GM21390 (cell line): Measurements from ENCODE around the gene MC1R.
A peak's percentile ranks its signal among the peaks of the same experiment; 100 is the strongest.
"Not testable (repeated sequence)": the region's sequence is repeated elsewhere in the genome, so short reads cannot be mapped to it uniquely, and the experiment has no call there.

ENCODE experiments used
- ATAC-seq: cut with Tn5 transposase; IDR thresholded peaks from one replicate; pipeline ENCODE4 v1.9.1; 2021; ENCODE audit not compliant: unreplicated experiment

The MC1R gene

DNA sequence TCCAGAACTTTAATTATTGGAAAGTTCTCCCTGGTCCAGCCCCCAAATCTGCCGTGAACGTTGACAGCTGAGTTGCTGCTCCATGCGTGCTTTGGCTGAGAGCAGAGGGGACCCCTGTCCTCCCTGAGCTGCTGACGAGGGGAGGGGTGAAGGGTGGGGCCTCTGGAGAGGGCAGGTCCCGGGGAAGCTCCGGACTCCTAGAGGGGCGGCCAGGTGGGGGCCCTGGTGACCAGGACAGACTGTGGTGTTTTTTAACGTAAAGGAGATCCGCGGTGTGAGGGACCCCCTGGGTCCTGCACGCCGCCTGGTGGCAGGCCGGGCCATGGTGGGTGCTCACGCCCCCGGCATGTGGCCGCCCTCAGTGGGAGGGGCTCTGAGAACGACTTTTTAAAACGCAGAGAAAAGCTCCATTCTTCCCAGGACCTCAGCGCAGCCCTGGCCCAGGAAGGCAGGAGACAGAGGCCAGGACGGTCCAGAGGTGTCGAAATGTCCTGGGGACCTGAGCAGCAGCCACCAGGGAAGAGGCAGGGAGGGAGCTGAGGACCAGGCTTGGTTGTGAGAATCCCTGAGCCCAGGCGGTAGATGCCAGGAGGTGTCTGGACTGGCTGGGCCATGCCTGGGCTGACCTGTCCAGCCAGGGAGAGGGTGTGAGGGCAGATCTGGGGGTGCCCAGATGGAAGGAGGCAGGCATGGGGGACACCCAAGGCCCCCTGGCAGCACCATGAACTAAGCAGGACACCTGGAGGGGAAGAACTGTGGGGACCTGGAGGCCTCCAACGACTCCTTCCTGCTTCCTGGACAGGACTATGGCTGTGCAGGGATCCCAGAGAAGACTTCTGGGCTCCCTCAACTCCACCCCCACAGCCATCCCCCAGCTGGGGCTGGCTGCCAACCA is at the start of gene MC1R:
Gene MC1R, plus strand, starts transcription at position 410 of the 895 bp plus-strand sequence. Its CDS starts 397 bp downstream, at position 807.
- no peak for ATAC-seq

DNA sequence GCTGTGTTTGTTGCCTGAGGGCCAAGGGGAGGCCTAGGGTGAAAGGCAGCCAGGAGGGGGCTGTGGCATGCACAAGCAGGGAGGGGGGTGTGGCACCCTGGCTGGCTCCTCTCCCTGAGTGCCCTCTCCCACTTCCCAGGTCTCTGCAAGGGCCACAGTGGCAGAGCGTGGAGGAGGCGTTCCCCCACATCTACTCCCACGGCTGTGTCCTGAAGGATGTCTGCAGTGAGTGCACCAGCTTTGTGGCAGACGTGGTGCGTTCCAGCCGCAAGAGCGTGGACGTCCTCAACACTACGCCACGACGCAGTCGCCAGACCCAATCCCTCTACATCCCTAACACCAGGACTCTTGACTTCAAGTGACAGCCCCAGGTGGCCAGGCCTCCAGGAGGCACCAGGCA is 48.8 kb upstream of the MC1R start:
- ATAC-seq = no peak

- ATAC-seq = no peak
Measured at GRCh38 chr16:89870440-89870839, 48.2 kb upstream of the MC1R start.

DNA sequence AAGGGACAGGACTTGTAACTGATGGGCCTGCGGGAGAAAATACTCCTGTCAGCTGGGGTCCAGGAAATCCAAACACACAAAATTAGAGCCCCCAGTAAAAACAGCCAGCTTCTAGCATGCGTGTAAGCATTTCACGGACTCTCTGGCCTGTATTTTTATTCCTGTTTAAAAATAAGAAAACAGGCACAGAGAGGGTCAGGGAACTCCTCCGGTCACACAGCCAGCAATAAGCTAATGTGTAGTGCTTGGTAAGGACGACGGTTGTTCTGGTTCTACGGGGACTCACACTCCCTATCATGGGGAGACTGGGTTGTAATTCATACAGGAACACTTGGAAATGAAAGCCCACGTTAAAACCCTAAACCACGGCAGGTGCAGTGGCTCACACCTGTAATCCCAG is 46.8 kb upstream of the MC1R start:
- ATAC-seq = no peak

DNA sequence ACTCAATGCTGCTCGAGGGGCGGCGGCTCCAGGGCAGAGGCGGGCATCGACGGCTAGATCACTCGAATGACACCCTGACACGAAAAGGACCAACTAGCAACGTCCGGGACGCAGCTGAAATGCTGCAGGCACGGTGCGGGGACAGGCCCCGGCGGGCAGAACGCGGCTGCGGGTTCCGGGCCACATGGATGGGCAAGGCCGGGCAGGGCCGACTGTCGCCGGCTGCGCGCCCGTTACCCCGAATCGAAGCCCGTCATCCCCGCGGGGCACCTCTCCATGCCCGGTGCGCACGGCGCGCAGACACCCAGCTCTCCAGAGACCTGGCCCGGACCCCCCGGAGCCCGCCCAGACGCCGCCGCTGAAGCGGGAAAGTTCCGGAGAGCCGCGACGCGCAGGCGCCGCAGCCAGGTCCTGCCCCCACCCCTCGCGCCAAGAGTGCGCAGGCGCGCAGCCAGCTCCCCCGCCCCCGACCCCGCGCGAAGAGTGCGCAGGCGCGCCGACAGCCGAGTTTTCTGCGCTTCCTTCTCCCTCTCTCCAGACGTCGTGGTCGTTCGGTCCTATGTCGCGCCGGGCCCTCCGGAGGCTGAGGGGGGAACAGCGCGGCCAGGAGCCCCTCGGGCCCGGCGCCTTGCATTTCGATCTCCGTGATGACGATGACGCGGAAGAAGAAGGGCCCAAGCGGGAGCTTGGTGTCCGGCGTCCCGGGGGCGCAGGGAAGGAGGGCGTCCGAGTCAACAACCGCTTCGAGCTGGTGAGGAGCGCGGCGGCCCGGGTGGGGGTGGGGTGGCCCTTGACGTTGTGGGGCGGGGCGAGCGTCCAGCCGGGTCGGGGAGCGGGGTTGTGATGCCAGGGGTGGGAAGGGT is 45.3 kb upstream of the MC1R start, which contains the start of gene TCF25:
Gene TCF25, plus strand, starts transcription at position 484 of the 863 bp plus-strand sequence. Its CDS starts 76 bp downstream, at position 560.
- peak; percentile 37 for ATAC-seq

- ATAC-seq = peak; percentile 56
Measured at GRCh38 chr16:89873972-89874689, 44.5 kb upstream of the MC1R start.

GRCh38 chr16:89879123-89879522 is 39.5 kb upstream of the MC1R start:
- ATAC-seq = not testable (repeated sequence)

DNA sequence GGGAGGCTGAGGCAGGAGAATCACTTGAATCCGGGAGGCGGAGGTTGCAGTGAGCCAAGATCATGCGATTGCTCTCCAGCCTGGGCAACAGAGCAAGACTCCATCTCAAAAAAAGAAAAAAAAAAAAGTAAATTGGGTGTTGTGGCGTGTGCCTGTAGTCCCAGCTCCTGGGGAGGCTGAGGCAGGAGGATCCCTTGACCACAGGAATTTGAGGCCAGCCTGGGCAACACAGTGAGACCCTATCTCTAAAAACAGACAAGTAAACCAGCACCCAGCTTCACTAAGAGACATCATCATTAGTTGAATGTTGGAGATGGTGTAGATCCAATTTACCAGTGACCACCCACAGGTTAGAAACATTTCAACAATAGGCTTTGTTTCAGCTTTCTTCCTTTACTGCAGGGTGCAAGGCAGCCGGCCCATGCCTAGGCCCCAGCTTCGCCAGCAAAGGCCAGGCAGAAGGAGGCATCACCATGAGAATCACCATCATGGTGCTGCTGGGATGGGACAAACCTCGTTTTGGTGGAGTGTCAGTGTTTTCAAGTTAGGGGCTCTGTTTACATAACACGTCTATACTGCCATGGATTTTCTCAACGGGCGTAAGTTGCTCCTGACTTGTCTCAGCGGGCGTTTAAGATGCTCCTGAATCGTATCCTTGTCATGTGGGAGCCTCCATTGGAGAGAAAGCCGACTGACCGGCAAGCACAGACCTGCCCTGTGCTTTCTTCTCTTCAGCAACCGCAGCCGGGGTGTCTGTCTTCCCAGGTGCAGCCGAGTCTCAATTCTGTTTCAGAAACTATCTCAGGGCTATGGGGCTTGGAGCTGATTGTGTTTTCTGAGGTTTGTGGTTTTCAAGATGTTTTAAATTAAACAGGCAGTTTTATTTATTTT is 37.9 kb upstream of the MC1R start:
- no peak for ATAC-seq

- ATAC-seq = no peak
Measured at GRCh38 chr16:89881368-89881730, 37.3 kb upstream of the MC1R start.

GRCh38 chr16:89883346-89884040 is 35.2 kb upstream of the MC1R start:
- no peak for ATAC-seq

DNA sequence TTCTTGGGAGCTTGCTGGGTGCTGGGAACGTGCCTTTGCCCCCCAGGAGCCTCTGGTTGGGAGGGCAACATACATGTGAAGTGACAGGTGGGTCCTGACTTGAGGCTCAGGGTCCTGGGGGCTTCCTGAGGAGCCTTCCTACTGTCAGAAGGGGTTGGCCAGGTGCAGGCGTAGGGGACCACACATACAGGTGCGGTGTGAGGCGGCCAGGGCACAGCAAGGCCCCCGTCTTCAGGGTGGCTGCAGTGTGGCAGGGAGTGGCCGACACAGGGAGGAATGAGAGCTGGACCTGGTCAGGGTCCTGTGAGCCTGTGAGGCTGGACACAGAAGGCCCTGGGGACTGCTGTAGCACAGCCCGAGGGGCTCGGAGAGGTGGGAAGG is 34.6 kb upstream of the MC1R start:
- ATAC-seq = no peak

DNA sequence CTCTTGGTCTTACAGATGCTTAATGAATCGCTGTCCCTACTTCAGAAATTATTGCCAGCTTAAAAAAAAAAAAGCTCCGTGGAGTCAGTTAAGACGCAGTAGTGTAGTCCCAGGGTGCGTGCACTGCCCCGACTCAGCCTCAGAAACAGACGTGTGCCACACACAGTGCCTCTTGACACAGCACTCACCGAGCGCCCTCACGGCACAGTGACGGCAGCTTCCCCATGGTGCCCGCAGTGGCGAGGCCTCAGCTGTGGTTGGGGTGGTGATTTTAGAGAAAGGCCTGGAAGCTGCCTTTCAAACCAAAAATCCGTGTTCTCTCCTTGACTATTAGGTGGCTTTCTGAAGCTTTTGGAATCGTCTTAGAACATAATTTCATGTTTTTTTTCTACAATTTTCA is 31.4 kb upstream of the MC1R start:
- ATAC-seq = no peak

DNA sequence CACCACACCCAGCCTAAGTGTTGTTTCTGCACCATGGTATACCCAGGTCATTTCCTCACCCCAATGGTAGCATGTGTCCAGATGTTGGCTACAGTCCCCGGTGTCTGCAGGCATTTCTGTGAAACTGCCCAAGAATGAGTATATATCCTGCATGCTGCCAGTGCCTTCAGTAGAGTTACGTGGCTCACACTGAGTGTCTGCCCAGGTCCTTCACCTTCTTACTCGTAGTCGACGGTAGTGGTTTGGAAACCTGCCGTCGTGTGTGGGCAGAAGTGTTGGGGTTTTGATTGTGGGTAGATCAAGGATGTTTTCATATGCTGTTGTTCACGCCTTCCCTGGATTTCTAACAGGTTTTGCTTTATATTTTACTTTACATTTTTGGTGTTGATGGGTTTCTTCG is 28.5 kb upstream of the MC1R start:
- ATAC-seq = no peak

DNA sequence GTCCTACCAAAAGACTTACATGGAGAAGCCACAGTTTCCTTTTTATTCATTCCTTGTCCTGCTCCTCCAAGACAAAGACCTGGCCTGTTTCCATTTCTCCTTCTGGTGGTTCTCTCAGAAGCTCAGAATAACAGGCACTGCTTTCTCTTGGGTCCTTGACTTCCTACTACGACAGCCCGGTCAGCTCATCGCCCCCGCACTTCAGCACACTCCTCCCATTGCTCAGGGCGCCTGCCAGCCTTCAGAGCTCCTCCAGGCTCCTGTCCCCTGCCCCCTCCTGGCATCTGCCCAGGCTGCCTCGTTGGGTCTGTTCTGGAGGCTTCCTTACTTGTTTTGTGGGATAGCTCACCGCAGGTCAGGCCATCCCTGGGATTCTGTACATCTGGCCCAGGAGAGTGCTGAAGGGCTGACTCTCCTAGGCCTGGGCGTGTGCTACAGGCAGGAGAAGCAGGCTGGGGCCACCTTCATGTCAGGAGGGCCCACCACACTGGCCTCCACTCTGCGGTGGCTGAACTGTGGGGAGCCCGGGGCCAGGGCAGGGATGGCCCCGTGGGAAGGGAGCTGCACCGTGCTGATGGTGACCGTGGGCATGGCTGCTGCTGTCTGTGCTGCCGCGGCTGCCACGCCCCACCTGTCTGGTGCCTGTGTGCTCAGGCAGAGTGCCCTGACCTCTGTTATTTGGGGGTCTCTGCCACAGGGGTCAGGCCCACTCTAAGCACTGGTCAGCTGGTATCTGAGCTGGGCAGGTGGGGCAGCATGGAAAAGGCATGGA is 27.6 kb upstream of the MC1R start:
- no peak for ATAC-seq

DNA sequence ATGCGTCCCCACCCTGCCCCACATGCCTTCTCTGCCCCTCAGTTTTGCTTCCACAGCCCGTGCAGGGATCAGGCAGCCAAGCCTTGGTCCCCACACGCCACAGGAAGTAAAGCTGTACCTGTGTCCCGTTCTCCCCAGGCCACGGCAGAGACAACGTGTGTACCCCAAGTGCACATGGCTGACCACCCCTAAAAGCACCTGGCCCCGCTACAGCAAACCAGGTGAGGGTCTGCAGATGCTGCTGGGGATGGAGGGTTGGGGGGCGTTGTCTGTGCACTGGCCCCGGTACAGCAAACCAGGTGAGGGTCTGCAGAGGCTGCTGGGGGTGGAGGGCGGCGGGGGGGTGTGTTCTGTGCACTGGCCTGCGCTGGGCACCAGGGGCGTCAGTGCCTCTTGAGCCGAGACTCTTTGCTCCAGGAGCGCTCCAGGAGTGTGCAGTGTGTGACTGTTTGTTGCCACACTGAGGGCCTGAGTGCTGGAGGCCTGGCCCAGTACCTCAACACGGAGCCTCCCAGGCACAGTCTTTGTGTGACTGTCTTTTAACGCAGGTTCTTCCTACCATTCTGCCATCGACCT is 26.5 kb upstream of the MC1R start:
- ATAC-seq = no peak

DNA sequence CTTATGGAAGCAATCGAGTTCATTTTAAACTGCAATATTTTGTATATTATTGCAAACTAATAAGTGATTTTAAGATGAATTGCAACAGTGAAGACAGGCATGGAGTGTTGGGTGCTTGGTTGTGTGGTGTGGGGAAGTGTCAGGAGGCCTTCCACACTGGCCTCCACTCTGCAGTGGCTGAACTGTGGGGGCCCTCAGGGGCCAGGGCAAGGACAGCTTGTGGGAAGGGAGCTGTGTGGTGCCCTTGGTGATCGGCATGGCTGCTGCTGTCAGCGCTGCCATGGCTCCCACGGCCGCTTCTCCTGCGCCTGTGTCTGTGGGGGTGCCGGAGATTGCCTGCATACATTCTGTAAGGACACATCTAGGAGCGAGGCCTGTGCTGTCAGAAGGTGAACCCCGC is 26.0 kb upstream of the MC1R start:
- ATAC-seq = no peak

- no peak for ATAC-seq
Measured at GRCh38 chr16:89893642-89894548, 24.8 kb upstream of the MC1R start.
